Neutrophil (primary cell): ENCODE results near the gene ERMARD.

Source experiments
- H3K27ac ChIP-seq: fragments of 200-600 bp; sonication (generic); 2 replicates; pipeline ENCODE4 v1.5.1; 2016; ENCODE audit warnings: mild to moderate bottlenecking, moderate library complexity
- H3K27me3 ChIP-seq: fragments of 200-600 bp; sonication (generic); 2 replicates; pipeline ENCODE4 v1.6.0; 2016; ENCODE audit warnings: mild to moderate bottlenecking
- H3K36me3 ChIP-seq: fragments of 200-600 bp; sonication (generic); 2 replicates; pipeline ENCODE4 v1.5.1; 2017
- H3K4me1 ChIP-seq, 2 experiments: fragments of 200-600 bp in 1 of 2; sonication (generic) in 1 of 2; 1 replicate in 1 of 2; 2 replicates in 1 of 2; pipeline versions ENCODE4 v1.5.1 to v1.6.1; 2013 to 2016; ENCODE audit warnings: low read depth in 1 of 2, low read length in 1 of 2, mild to moderate bottlenecking in 1 of 2, moderate library complexity in 1 of 2; ENCODE audit not compliant: control insufficient read depth in 1 of 2, insufficient read depth in 1 of 2
- H3K4me3 ChIP-seq, 2 experiments: fragments of 200-600 bp in 1 of 2; sonication (generic) in 1 of 2; 1 replicate in 1 of 2; 2 replicates in 1 of 2; pipeline ENCODE4 v1.5.1; 2013 to 2016; ENCODE audit warnings: low read depth in 1 of 2, low read length in 1 of 2, mild to moderate bottlenecking in 1 of 2, moderate library complexity in 1 of 2
- H3K9me3 ChIP-seq: fragments of 200-600 bp; sonication (generic); 2 replicates; pipeline ENCODE4 v1.5.1; 2016
- CTCF ChIP-seq: fragments of 200-600 bp; sonication (generic); IDR thresholded peaks from 2 replicates; pipeline ENCODE4 v1.5.1; 2016; ENCODE audit warnings: antibody characterized with exemption

ERMARD gene

GRCh38 chr6:169722362-169723199 lies 28.8 kb upstream of the ERMARD start:
- TF ChIP-seq CTCF = no peak
- Histone ChIP-seq H3K27me3 (peaks cover 49% of the 10 kb centered on the region), H3K4me3 (peak overlapping the region; percentile 53 to 61), H3K9me3 (no peaks in the 10 kb centered on the region), H3K27ac (no peak overlapping the region), H3K4me1 (peaks cover 15 to 17% of the 10 kb centered on the region in 2 experiments), H3K36me3 (no peaks in the 10 kb centered on the region)

GRCh38 chr6:169723200-169723909 lies 28.1 kb upstream of the ERMARD start:
- H3K4me3 ChIP-seq = peak overlapping the region; percentile 53 to 61
- no peaks in the 10 kb centered on the region for H3K36me3 ChIP-seq
- H3K27me3 ChIP-seq = peaks cover 49% of the 10 kb centered on the region
- no peak for TF ChIP-seq CTCF
- no peaks in the 10 kb centered on the region for H3K9me3 ChIP-seq
- no peak overlapping the region for H3K27ac ChIP-seq
- H3K4me1 ChIP-seq = peaks cover 15 to 17% of the 10 kb centered on the region in 2 experiments

- no peak overlapping the region for H3K27ac ChIP-seq
- H3K9me3 ChIP-seq = no peaks in the 10 kb centered on the region
- peak overlapping the region in 1 of 2 experiments; percentile 14 for H3K4me3 ChIP-seq
Measured at GRCh38 chr6:169723991-169724493, 27.4 kb upstream of the ERMARD start.

GRCh38 chr6:169724494-169725124 lies 26.8 kb upstream of the ERMARD start, which contains the start of gene PHF10:
PHF10 (minus strand) TSS chr6:169724500; CDS start chr6:169723931, 569 bp downstream.
- Histone ChIP-seq H3K4me1 (peaks cover 15 to 17% of the 10 kb centered on the region in 2 experiments), H3K9me3 (no peaks in the 10 kb centered on the region), H3K36me3 (no peaks in the 10 kb centered on the region), H3K27ac (no peak within 1 kb of the TSS), H3K4me3 (peak within 1 kb of the TSS; percentile 53 to 61), H3K27me3 (peaks cover 49% of the 10 kb centered on the region)
- no peak for TF ChIP-seq CTCF

More at GRCh38 chr6:169723991-169724493, 27.4 kb upstream of the ERMARD start:
- no peaks in the 10 kb centered on the region for H3K36me3 ChIP-seq
- TF ChIP-seq CTCF = no peak
- H3K4me1 ChIP-seq = peaks cover 15 to 17% of the 10 kb centered on the region in 2 experiments
- H3K27me3 ChIP-seq = peaks cover 49% of the 10 kb centered on the region
